Activated CD4-positive, alpha-beta T cell treated with anti-CD3 and anti-CD28 coated beads for 24 hours (primary cell): Measurements from ENCODE around the gene ARHGAP24.

Source experiments
- DNase-seq, 2 donors: peaks; one replicate each; pipeline ENCODE4 v3.0.0-alpha.2; 2020; ENCODE audit warnings: low read depth in 2 of 2

The ARHGAP24 gene

DNA sequence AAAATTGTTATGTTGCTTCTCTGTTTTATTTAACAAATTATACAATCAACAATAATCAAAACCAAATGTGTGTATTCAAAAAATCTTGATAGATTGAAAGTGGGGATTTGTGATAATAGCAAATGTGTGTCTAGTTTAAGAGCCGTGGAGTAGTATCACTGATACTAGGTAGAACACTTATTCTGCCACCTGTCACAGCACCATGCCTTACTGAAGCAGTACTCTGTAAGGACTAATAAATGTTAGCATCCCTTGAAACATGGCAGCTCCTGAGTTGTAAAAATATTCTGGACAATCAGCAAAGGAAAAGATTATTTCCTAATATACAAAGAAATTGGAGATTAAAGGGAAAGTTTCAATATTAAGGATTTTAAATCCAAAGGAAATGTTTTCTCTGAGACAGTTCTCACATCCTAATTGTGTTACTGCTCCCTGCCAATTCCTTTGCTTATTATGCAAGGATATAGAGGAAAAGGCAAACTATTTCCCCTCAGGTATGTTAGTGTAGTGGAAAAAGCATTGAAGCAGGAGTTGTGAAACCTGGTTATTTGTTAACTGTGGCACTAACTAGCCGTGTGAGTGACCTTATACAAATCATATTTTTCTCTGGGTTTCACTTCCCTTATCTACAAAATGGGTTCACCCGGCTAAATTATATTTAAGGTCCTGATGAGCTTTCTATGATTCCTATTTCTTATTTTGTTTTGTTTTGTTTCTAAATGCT lies 303.1 kb downstream of the ARHGAP24 start:
- DNase-seq, result no peak

- DNase-seq, result no peak
Observed at GRCh38 chr4:85778632-85779131, 303.7 kb downstream of the ARHGAP24 start.

DNA sequence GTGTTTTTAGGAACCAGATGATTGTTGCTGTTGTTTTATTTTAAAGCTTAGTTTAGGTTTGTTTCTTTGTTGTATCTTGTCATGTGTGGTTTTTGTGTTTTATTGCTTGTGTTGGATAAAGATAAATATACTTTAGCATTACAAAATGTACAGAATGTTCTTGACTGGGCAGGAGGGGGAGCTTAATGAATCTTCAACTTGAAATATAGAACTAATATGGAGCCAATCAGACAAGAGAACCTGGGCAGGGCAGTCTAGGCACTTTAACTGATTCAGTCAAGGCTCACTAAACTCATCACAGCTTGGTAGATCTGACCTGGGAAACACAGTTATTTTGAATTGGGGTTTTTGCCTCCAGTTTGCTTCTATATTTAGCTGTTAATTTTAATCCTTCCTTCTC lies 304.2 kb downstream of the ARHGAP24 start:
- DNase-seq, result no peak

DNA sequence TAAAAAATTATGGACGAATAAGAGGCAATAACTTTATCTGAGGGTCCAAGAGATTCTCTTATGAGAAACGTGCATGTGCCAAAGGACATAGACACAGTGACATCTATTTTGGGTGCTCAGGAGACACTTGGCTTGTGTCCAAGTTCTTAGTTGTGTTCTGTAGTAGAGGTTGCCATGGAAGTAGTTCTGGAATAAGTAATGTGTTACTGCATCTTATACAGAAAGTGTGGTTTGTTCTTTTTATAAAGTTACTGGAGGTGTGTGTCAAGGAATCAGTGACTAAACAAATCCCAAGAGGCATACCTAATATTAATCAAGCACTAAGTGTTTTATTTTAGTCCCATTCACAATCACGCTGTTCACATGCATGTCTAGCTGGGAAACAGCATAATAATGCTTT lies 305.7 kb downstream of the ARHGAP24 start:
- DNase-seq, result no peak

GRCh38 chr4:85783483-85783882 lies 308.5 kb downstream of the ARHGAP24 start:
- DNase-seq, result no peak

DNA sequence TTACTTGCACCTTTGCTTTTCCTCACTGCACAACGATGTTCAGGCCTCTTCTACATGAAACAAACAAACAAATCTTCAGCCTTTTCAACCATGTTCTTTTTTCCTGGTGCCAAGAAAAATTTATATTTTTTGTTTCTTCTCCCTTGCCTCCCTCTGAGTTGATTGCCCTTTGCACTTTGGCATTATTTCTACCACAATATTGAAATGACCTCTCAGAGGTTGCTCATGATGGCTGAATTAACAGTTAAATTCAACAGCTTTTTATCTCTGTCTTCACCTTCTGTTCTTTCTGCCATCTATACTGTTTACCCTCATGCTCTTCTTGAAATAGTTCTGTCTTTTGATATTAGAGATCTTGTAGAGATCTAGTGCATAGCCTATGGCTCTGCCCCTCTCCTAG lies 308.9 kb downstream of the ARHGAP24 start:
- DNase-seq, result no peak

DNA sequence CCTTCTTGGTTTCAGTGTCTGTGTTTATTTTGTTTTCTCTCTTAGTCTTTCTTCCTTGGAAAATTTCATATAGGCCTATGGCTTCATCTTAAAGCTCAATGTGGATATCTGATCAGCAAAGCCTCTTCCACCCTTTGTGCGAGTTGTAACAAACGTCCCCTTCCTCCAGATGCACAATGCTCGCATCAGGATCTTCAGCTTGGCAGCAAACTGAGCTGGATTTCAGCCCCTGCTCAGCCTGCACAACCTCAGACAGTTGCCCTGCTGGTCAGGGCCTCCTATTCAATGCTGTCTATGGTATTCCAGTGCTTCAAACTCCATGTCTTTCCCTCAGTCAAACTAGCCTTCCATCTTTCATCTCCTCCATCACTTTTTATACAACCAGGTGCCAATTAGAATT lies 309.4 kb downstream of the ARHGAP24 start:
- no peak for DNase-seq

DNA sequence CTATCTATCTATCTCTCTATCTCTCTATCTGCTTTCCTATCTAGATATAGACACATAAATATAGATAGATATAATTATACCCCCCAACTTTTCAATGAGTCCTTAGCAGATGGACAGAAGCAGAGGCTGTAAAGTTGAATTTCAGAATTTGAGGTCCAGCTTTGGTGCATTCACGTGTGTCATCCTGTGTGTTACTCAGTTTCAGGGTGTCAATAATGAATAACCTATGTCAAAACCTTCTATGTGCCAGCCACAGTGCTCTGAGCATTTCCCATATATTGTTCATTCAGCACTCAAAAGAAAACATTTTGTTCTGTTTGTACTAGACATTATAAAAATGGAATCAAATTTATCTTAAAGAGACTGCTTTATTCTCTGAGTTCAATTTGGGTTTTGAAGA lies 310.0 kb downstream of the ARHGAP24 start:
- no peak for DNase-seq

DNA sequence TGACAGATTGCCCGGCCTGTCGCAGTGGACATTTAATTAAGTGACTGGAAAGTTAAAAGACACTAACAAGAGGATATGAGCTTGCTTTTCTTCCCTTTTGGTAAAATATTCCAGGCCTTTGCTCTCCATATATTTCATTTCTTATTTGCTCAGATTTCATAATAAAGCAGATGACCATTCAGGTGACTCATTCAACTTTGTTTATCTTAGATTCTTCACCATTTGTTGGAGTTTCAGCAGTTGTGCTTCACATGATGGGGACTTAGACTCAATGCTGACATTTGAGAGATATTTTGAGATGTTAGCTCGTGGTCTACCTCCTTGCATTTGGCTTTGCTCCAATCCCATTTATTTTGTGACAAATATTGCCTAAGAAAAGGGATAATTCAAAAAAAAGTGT lies 312.2 kb downstream of the ARHGAP24 start:
- no peak for DNase-seq

- no peak for DNase-seq
Observed at GRCh38 chr4:85788604-85789003, 313.7 kb downstream of the ARHGAP24 start.

DNA sequence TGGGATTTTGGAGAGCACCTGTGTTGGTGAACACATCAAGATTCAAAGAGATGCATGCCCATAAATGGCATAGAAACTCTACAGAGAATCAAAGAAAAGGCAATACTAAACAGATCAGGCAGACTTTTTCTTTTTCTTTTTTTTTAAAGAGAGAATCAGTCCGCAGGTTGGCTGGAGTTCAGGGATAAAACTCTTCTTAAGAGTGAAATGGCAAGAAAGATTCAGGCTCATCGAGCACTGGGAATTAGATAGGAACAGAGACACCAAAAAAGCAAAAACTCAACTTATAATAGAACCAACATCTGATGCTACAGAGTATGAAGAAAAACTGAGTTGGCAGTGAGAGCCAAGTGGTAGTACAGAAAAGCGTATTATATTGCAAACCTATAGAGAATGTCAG lies 314.3 kb downstream of the ARHGAP24 start:
- no peak for DNase-seq

DNA sequence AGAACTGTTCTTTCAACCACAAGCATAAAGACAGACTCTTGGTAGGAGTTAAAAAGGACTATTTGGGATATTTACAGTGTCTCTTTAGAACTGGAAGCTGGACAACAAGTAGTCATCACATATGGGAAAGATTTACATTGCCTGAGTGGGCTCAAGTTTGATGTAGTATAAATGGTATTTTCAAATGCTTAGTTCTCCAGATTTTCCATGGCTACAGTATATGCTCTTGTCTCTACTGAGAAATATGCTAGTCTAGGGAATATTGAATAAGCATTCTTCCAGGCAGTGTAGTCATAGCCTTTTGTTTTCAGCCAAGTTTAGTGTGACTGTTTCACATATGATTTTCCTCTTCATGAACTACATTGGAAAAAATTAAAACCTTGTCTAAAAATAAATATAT lies 315.6 kb downstream of the ARHGAP24 start:
- DNase-seq, result no peak

DNA sequence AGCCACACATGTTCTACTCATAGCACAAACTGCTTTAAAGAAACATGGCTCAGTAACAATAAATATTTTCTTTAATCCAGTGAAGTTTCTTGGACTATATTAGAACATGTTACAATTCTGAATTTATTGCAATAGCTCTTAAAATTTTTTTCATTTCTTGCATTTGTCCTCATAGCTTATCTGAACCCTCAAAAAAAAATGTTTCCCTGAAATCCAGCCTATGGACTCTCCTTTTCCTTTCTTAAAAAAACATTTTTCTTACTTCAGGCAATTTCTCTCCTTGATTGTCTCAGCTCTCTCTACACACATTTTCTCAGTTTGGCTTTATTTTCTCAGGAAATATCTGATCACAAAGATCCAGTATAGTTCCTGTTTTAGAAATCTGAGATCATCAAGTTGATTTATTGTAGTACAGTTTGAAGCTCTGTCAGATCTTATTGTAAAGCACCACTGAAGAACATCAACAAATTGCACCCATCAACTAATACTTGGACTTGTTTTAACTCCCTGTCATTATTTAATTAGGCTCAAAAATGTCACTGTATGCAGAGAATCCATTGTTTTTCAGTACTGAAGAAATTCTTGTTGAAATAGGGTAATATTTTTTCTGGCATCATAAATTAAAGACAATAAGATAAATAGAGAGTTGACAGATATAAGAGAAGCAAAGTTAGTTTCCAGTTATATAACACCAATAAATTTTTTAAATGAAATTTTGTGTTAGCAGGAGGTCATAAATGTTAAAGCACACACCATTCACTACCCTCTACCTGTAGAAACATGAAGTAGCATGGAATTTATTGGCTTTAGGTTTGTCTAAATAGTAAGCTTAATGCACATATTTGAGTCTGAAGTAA lies 317.7 kb downstream of the ARHGAP24 start:
- no peak for DNase-seq

DNA sequence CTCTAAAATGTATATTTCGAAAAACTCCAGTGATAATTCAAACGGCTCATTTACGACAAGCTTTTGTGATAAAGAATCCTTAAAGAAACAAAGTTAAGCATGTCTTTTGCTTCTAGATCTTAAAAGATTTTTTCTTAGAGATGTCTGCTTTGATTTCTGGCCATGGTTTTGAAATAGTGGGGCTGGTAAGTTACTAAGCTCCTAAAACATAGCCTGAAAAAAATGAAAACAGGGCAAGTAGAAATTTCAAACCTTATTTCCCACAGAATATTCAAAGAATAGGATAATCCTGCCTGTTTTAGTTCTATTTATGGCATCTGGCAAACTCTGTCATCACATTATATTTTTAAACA lies 318.3 kb downstream of the ARHGAP24 start:
- DNase-seq, result no peak

DNA sequence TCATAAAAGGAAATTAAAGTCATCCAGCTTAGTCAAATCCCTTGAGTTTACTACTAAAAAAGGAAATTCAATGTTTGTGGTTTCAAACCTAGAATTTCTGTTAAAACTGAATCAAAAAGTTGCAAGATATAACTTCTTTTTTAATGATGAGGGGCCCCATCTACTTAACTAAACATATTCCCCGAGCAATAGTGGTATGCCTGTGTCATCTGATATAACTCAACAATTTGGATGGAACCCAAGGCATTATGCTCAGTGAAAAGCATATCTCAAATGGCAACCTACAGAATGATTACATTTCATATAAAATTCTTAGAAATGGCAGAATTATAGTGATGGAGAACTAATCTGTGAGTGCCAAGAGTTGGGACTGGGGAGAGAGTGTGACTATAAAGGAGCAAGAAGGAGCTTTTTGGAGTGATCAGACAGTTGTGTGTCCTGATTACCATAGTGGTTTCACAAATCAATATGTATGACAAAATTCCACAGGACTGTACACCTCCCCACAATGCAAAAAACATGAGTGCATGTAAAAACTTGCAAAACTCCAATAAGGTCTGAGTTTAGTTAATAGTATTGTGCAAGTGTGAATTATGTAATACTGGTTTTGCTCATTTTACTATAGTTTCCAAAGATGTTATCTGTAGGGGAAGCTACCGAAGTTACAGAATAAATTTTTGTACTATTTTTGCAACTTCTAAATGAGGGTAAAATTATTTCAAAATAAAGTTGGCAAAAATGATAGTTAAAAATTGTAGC lies 323.2 kb downstream of the ARHGAP24 start:
- DNase-seq, result no peak

DNA sequence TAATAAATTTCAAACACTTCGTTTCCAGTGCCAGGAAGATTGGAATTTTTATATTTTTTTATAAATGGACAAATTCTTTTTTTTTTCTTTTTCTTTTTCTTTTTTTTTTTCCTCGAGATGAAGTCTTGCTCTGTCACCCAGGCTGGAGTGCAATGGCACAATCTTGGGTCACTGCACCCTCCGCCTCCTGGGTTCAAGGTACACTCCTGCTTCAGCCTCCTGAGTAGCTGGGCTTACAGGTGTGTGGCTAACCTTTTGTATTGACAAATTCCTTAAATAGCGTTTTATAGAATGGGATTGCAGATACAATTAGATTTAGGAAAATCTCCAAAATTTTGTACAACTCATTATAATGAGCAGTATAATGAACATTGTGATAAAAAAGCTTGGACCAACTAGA lies 328.9 kb downstream of the ARHGAP24 start:
- DNase-seq, result no peak

GRCh38 chr4:85805891-85806290 lies 330.9 kb downstream of the ARHGAP24 start:
- no peak for DNase-seq

DNA sequence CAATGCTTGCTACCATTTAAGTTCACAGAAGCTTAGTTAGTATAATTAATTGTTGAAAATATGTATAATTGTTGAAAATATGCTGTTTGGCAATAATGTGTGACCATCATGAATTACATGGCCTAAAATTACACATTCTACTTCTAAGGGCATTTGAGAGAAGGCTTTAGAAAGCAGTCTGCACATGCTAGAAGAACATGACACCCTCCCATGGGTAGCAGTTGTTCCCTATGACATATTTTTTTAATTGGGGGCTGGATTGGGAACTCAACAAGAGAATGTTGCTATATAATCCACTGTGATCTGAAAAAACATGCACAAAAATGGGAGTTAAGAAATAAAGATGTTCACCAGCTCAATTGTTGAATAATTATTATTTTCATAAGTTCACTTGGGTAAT lies 331.4 kb downstream of the ARHGAP24 start:
- DNase-seq, result no peak

DNA sequence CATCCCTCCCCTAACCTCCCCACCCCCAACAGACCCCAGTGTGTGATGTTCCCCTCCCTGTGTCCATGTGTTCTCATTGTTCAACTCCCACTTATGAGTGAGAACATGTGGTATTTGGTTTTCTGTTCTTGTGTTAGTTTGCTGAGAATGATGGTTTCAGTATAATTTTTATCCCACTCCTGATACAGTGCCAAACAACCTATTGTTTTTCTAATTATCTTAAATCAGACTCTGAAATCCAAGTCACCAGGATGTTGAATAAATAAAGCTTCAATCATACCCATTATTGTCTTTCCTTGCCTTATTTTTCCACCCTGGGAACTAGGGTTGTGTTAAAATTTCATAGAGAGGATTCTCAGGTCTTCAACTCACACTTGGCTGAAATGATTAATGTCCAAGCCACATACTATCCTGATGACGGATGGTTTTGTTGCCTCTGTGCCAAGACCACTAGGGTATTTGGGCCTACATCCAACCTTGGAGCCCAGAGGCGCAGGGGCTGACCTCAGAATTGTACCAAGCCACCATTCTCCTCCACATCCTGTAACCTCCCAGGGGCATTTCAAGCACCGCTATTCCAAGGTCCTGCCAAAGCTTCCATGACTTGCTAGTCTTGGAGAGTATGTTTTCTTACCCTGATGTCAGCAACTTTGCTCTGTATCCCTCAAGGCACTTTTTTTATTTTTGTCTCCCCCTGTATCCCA lies 332.4 kb downstream of the ARHGAP24 start:
- no peak for DNase-seq

GRCh38 chr4:85808104-85808503 lies 333.2 kb downstream of the ARHGAP24 start:
- DNase-seq, result no peak

DNA sequence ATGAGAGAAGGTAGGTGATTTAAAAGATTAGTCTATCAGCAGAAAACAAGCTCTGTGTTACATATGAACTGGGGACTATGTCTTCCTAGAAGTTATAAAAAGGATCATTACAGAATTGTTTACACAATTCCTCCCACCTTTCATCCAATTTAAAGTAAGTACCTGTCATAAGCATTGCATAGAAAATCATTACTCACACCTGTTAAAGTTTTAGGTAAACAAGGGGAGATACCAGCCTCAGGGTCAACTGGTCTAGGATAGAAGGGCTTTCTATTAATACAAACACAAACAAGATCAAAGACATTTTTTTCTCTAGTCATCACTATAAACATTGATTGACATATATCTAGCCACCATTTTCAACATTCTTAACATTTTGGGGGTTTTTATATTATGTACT lies 333.9 kb downstream of the ARHGAP24 start:
- DNase-seq, result no peak

DNA sequence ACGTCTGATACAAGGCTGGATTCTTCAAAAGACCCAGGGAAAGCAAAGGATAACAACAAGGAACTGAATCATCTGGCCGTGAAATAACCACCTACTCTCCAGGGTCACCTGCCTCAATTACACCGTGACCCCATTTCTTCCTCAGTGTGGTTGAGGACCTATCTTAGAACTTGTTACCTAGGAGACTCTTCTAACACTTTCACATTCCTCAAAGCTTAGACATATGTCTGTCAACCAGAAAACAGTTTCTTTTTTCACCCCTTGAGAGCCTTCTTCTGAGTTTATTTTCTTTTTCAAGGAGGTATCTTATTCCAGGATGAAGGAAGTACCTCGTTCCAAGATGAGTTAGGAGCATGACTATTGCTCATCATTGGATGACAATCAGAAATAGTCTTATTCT lies 337.8 kb downstream of the ARHGAP24 start:
- no peak for DNase-seq
